Neuronal stem cell (in vitro differentiated cells): Measurements from ENCODE around the gene TTBK1.

Experiments used
- DNase-seq: peaks from one replicate; pipeline ENCODE4 v3.0.0-alpha.2; 2013; ENCODE audit warnings: low spot score
- H2AFZ ChIP-seq: one replicate; pipeline ENCODE4 v1.6.1; 2013; ENCODE audit warnings: mild to moderate bottlenecking, low read length, inconsistent platforms
- H2AK5ac ChIP-seq: 2 replicates; pipeline ENCODE4 v1.6.1; 2013; ENCODE audit warnings: low read depth, mild to moderate bottlenecking, inconsistent platforms, low read length, moderate library complexity, mixed read lengths
- H2BK120ac ChIP-seq: 2 replicates; pipeline ENCODE4 v1.6.1; 2013; ENCODE audit warnings: low read depth, mild to moderate bottlenecking, inconsistent platforms, low read length, moderate library complexity, mixed read lengths
- H2BK12ac ChIP-seq: one replicate; pipeline ENCODE4 v1.6.1; 2013; ENCODE audit warnings: low read length, inconsistent platforms
- H2BK15ac ChIP-seq: 2 replicates; pipeline ENCODE4 v1.6.1; 2013; ENCODE audit warnings: mild to moderate bottlenecking, low read length, inconsistent platforms, mixed read lengths
- H2BK5ac ChIP-seq: one replicate; pipeline ENCODE4 v1.6.1; 2013; ENCODE audit warnings: inconsistent platforms, mild to moderate bottlenecking, low read length, moderate library complexity
- H3K14ac ChIP-seq: one replicate; pipeline ENCODE4 v1.6.1; 2013; ENCODE audit warnings: low read length, inconsistent platforms
- H3K18ac ChIP-seq: 2 replicates; pipeline ENCODE4 v1.6.1; 2013; ENCODE audit warnings: low read length, inconsistent platforms
- H3K23ac ChIP-seq: 2 replicates; pipeline ENCODE4 v1.6.1; 2013; ENCODE audit warnings: low read depth, mild to moderate bottlenecking, mixed read lengths, low read length, inconsistent platforms; ENCODE audit not compliant: poor library complexity
- H3K27ac ChIP-seq: replicated peaks from 3 replicates; pipeline ENCODE4 v1.5.1; 2013; ENCODE audit warnings: low read length, inconsistent platforms
- H3K27me3 ChIP-seq, 3 experiments: 2 replicates each; pipeline ENCODE4 v1.6.1; 2013; ENCODE audit warnings: low read length in 3 of 3, mild to moderate bottlenecking in 2 of 3, inconsistent platforms in 1 of 3, low read depth in 1 of 3, mixed read lengths in 1 of 3, moderate library complexity in 1 of 3; ENCODE audit not compliant: control insufficient read depth in 3 of 3, insufficient read depth in 3 of 3
- H3K36me3 ChIP-seq, 2 donors: replicated peaks in 1 of 2; 2 replicates each; pipeline ENCODE4 v1.6.1; 2013; ENCODE audit warnings: low read length in 2 of 2; ENCODE audit not compliant: control insufficient read depth in 2 of 2, insufficient read depth in 2 of 2
- H3K4ac ChIP-seq: 2 replicates; pipeline ENCODE4 v1.6.1; 2013; ENCODE audit warnings: inconsistent platforms, mild to moderate bottlenecking, low read length, moderate library complexity
- H3K4me1 ChIP-seq, 2 donors: 1 replicate in 1 of 2; 2 replicates in 1 of 2; pipeline ENCODE4 v1.6.1; 2013; ENCODE audit warnings: low read length in 2 of 2, low read depth in 1 of 2; ENCODE audit not compliant: control insufficient read depth in 2 of 2, insufficient read depth in 1 of 2
- H3K4me2 ChIP-seq: one replicate; pipeline ENCODE4 v1.6.1; 2013; ENCODE audit warnings: mild to moderate bottlenecking, low read length, inconsistent platforms; ENCODE audit not compliant: insufficient read depth, poor library complexity, severe bottlenecking
- H3K4me3 ChIP-seq, 2 donors: 2 replicates each; pipeline ENCODE4 v1.5.1; 2013; ENCODE audit warnings: low read length in 2 of 2, mild to moderate bottlenecking in 2 of 2, inconsistent platforms in 1 of 2, moderate library complexity in 1 of 2
- H3K79me1 ChIP-seq: one replicate; pipeline ENCODE4 v1.6.1; 2013; ENCODE audit warnings: low read depth, mild to moderate bottlenecking, inconsistent platforms, low read length, moderate library complexity
- H3K9ac ChIP-seq: one replicate; pipeline ENCODE4 v1.6.1; 2013; ENCODE audit warnings: mild to moderate bottlenecking, low read depth, low read length, inconsistent platforms; ENCODE audit not compliant: poor library complexity
- H3K9me3 ChIP-seq, 2 donors: replicated peaks in 1 of 2; 2 replicates each; pipeline versions ENCODE3 to v1.6.1; 2013; ENCODE audit warnings: low read length in 2 of 2, mild to moderate bottlenecking in 2 of 2, inconsistent platforms in 1 of 2, low read depth in 1 of 2, mixed read lengths in 1 of 2, moderate library complexity in 1 of 2; ENCODE audit not compliant: control insufficient read depth in 2 of 2, insufficient read depth in 1 of 2
- H4K8ac ChIP-seq: one replicate; pipeline ENCODE4 v1.6.1; 2013; ENCODE audit warnings: low read depth, mild to moderate bottlenecking, inconsistent platforms, low read length, moderate library complexity
- H4K91ac ChIP-seq: one replicate; pipeline ENCODE4 v1.6.1; 2013; ENCODE audit warnings: low read length, low read depth, mild to moderate bottlenecking, inconsistent platforms; ENCODE audit not compliant: poor library complexity
- WGBS, 2 donors: extraction: QIAGEN DNeasy Blood & Tissue Kit; methylation state at CpG; one replicate each; pipeline ENCODE4 v1.1.7; 2013; ENCODE audit warnings: missing lambda C conversion rate in 2 of 2, mixed read lengths in 1 of 2; ENCODE audit not compliant: insufficient read length in 2 of 2, insufficient replicate concordance in 1 of 2; ENCODE audit errors: extremely low coverage in 2 of 2; 5-methylcytosine and 5-hydroxymethylcytosine counted together

The TTBK1 gene

DNA sequence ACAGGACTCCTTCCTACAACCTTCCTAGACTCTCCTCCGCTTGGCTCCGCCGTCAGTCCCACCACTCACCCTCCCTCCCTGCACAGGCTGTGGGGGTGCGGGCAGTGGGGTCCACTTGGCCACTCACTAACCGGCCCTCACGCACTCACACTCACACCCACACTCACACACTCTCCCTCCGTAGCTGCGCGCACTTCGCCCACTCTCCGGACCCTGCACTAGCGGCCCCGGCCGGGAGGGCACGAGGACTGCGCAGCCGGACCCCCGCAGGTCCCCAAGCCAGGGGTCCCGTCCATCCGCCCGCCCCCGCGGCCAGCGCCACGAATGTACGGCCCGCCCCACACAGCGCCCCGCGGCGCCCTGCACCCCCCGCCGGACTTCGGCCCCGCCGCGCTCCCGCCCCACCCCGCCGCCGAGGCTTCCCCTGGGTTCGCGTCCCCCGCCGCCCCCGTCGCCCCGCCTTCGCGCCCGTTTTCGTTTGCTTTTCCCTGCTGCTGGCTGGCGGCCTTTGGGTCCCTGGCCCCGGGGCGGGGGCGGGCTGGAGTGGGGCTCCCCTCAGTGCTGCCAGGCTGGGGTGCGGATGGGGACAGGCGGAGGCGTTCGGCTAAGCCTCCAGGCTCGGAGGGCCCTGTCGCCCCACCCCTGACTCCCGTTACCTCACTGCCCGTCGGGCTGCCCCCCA, 31.8 kb downstream of the TTBK1 start:
- Histone ChIP-seq H3K27ac (no peak overlapping the region), H2BK12ac (no peak overlapping the region), H3K23ac (peak overlapping the region; percentile 70), H3K14ac (no peak overlapping the region), H2BK5ac (no peak overlapping the region), H4K91ac (no peak overlapping the region), H4K8ac (no peak overlapping the region), H3K9me3 (no peaks in the 10 kb centered on the region), H2AK5ac (peak overlapping the region; percentile 8), H3K4me2 (peak overlapping the region; percentile 79), H3K36me3 (no peaks in the 10 kb centered on the region), H3K4me3 (peak overlapping the region in 1 of 2 donors; percentile 73), H2AFZ (peak overlapping the region; percentile 66), H2BK15ac (peak overlapping the region; percentile 77), H2BK120ac (no peak overlapping the region), H3K4ac (no peak overlapping the region), H3K9ac (peak overlapping the region; percentile 86), H3K18ac (peak overlapping the region; percentile 95), H3K79me1 (no peaks in the 10 kb centered on the region), H3K27me3 (peaks cover 0 to 33% (median 18%) of the 10 kb centered on the region in 3 experiments), H3K4me1 (peaks cover 24 to 38% of the 10 kb centered on the region in 2 donors)
- no peak for DNase-seq
- WGBS, 2 donors: no CpG with 5 or more reads among the region's 65 CpGs

DNA sequence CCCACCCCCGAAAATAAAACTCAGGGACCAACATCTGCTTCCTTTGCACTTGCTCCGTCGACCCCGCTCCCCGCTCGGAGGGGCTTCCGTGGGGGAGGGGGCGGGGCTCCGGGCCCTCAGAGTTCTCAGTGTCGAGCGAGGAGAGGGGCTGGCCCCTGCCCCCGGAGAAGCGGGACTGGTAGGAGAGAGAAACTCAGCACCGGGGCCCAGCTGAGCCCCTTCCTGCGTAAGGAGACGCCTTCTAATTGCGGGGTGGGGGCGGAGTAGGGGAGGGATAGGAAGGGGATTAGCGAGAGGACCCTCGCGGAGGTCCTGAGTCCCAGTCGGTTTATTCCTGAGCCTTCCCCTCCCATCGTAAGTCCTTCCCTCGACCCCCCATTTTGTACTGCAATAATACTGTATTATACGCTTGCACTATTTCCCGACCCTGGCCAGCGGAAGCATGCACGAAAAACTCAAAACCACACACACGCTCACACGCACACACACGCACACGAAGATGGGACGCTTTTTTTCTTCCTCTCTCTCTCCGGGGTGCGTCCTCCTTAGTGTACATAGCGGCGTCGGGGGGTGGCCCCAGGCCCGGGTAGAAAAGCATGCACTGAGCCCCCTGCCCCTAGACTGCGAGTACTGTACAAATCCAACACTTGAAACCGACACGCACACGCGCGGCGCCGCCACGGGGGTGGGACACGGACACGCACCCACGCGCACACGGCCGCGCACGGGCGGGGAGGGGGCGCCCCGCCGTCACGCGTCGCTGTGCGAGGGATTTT, 32.7 kb downstream of the TTBK1 start:
- Histone ChIP-seq H4K91ac (no peak overlapping the region), H3K4ac (peak overlapping the region; percentile 53), H2BK5ac (no peak overlapping the region), H3K4me2 (peak overlapping the region; percentile 79), H3K9ac (peak overlapping the region; percentile 73), H3K14ac (no peak overlapping the region), H3K79me1 (no peaks in the 10 kb centered on the region), H3K27ac (no peak overlapping the region), H3K4me3 (peak overlapping the region in 1 of 2 donors; percentile 66), H2AFZ (peak overlapping the region; percentile 66), H3K9me3 (no peaks in the 10 kb centered on the region), H2BK15ac (peak overlapping the region; percentile 10), H3K36me3 (no peaks in the 10 kb centered on the region), H3K4me1 (peaks cover 24 to 32% of the 10 kb centered on the region in 2 donors), H4K8ac (no peak overlapping the region), H2AK5ac (peak overlapping the region; percentile 79), H3K18ac (peak overlapping the region; percentile 95), H3K23ac (peak overlapping the region; percentile 62), H2BK12ac (peak overlapping the region; percentile 59), H2BK120ac (no peak overlapping the region), H3K27me3 (peaks cover 0 to 34% (median 18%) of the 10 kb centered on the region in 3 experiments)
- no CpG with 5 or more reads among the region's 64 CpGs for WGBS, 2 donors
- DNase-seq: no peak

DNA sequence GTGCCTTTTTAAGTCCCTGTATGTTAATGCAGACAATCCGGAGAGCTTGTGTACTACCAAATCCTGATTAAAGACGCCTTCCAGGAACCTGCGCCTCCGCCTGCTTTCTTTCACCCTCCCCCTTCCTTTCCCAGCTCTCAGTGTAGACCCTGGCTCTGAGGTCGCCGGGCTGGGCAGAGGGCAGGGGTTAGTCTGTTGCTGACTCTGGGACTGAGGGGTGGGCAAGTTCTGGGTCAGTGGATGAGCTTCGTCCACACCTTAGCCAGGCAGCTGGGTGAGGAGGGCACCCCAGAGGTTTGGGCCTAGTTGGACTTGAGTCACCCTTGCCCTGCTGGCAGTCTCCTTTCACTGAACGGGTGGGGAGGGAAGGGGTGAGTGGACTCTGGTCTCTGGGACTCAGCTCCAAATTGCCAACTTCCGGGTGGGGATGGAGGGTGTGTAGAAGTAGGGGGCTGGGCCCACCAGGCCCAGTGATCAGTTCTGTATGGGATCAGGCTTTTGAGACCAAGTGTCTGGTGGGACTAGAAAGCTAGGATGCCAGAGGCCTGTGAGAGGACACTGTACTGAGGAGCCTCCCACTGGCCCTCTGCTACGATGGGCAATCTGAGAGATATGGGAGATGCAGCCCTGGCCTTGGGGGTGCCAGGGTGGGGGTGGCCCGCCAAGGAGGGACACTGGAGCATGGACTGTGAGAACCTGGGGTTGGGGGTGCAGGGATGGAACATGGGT, 33.5 kb downstream of the TTBK1 start:
- DNase-seq: no peak
- H2BK15ac ChIP-seq: peak overlapping the region; percentile 72
- H4K8ac ChIP-seq: no peak overlapping the region
- no peak overlapping the region for H3K14ac ChIP-seq
- WGBS, 2 donors: no CpG with 5 or more reads among the region's 11 CpGs
- H3K4ac ChIP-seq: peak overlapping the region; percentile 53
- H3K23ac ChIP-seq: peak overlapping the region; percentile 62
- H3K4me2 ChIP-seq: peak overlapping the region; percentile 79
- no peaks in the 10 kb centered on the region for H3K79me1 ChIP-seq
- H2BK5ac ChIP-seq: peak overlapping the region; percentile 45
- peak overlapping the region in 1 of 2 donors; percentile 66 for H3K4me3 ChIP-seq
- peak overlapping the region; percentile 23 for H2BK120ac ChIP-seq
- H3K9me3 ChIP-seq: no peaks in the 10 kb centered on the region
- peak overlapping the region; percentile 95 for H3K18ac ChIP-seq
- no peak overlapping the region for H4K91ac ChIP-seq
- peak overlapping the region; percentile 85 for H2AK5ac ChIP-seq
- peak overlapping the region; percentile 98 for H2BK12ac ChIP-seq
- peaks cover 0 to 34% (median 18%) of the 10 kb centered on the region in 3 experiments for H3K27me3 ChIP-seq
- peak overlapping the region; percentile 73 for H3K9ac ChIP-seq
- H3K36me3 ChIP-seq: no peaks in the 10 kb centered on the region
- H3K4me1 ChIP-seq: peaks cover 24 to 32% of the 10 kb centered on the region in 2 donors
- H2AFZ ChIP-seq: peak overlapping the region; percentile 66
- H3K27ac ChIP-seq: no peak overlapping the region
